Activated effector memory CD4-positive, alpha-beta T cell treated with anti-CD3 and anti-CD28 coated beads, Interleukin-2, amount 50 U/mL, for 16 hours (primary cell): ENCODE measurements around the gene TIMM10B.

Experiments
- DNase-seq: peaks from one replicate; pipeline ENCODE4 v3.0.0-alpha.2; 2020

The TIMM10B gene

GRCh38 chr11:6481012-6481923 is at the start of gene TIMM10B, which contains the start of gene ARFIP2:
Gene TIMM10B, plus strand, starts transcription at chr11:6481501. Its CDS starts 16 bp downstream, at chr11:6481517.
Gene ARFIP2, minus strand, starts transcription at chr11:6481331. Its CDS starts 910 bp downstream, at chr11:6480421.
- DNase-seq: peak; percentile 99

- DNase-seq: no peak
These were observed 49.4 kb upstream of the TIMM10B start for GRCh38 chr11:6431861-6432260.

- no peak for DNase-seq
These were observed 47.2 kb upstream of the TIMM10B start for GRCh38 chr11:6433998-6434660.

GRCh38 chr11:6437423-6437822 is 43.9 kb upstream of the TIMM10B start:
- DNase-seq: no peak

GRCh38 chr11:6437993-6438392 is 43.3 kb upstream of the TIMM10B start:
- DNase-seq: no peak

GRCh38 chr11:6438979-6439571 is 42.2 kb upstream of the TIMM10B start:
- DNase-seq: peak; percentile 65

- no peak for DNase-seq
These were observed 40.4 kb upstream of the TIMM10B start, which contains the start of gene HPX for GRCh38 chr11:6440906-6441358. Gene HPX, minus strand, starts transcription at chr11:6440987. Its CDS starts 24 bp downstream, at chr11:6440963.

- DNase-seq: no peak
These were observed 38.9 kb upstream of the TIMM10B start for GRCh38 chr11:6442441-6442840.

- peak; percentile 82 for DNase-seq
These were observed 37.9 kb upstream of the TIMM10B start for GRCh38 chr11:6443269-6444003.

GRCh38 chr11:6448574-6448973 is 32.7 kb upstream of the TIMM10B start:
- DNase-seq: no peak

GRCh38 chr11:6452219-6452618 is 29.1 kb upstream of the TIMM10B start:
- no peak for DNase-seq

- DNase-seq: no peak
These were observed 28.1 kb upstream of the TIMM10B start for GRCh38 chr11:6453152-6453551.

GRCh38 chr11:6455070-6455469 is 26.2 kb upstream of the TIMM10B start:
- no peak for DNase-seq

GRCh38 chr11:6456361-6457073 is 24.8 kb upstream of the TIMM10B start:
- DNase-seq: no peak

- DNase-seq: no peak
These were observed 23.6 kb upstream of the TIMM10B start for GRCh38 chr11:6457581-6458320.

GRCh38 chr11:6458352-6459098 is 22.8 kb upstream of the TIMM10B start:
- no peak for DNase-seq

GRCh38 chr11:6459099-6459450 is 22.2 kb upstream of the TIMM10B start:
- DNase-seq: no peak

GRCh38 chr11:6468712-6469495 is 12.4 kb upstream of the TIMM10B start:
- DNase-seq: no peak

GRCh38 chr11:6469599-6469998 is 11.7 kb upstream of the TIMM10B start:
- DNase-seq: no peak

- DNase-seq: no peak
These were observed 8.4 kb upstream of the TIMM10B start for GRCh38 chr11:6472934-6473333.
